Body of pancreas (tissue), 4 donors: ENCODE measurements around the gene WDR11.

Experiments
- CTCF ChIP-seq, 7 experiments: fragments of 450-650 bp in 4 of 7; fragments of 200-600 bp in 3 of 7; sonication (generic) in 3 of 7; IDR thresholded peaks; one replicate each; pipeline ENCODE4 v1.5.1; 2016 to 2019; ENCODE audit warnings: antibody characterized with exemption in 7 of 7
- POLR2A ChIP-seq, 3 donors: fragments of 450-650 bp; IDR thresholded peaks; one replicate each; pipeline ENCODE4 v1.6.1; 2016; ENCODE audit warnings: antibody characterized with exemption in 3 of 3, mild to moderate bottlenecking in 2 of 3

- TF ChIP-seq POLR2A (IDR thresholded peaks at IDR 0.05) (peak; percentile 70 to 97 (median 95)), CTCF (IDR thresholded peaks at IDR 0.05) (peak in 1 of 7 experiments; percentile 6)
Measured at GRCh38 chr10:120850911-120851865, at the start of gene WDR11.
